Stimulated activated CD4-positive, alpha-beta T cell treated with anti-CD3 and anti-CD28 coated beads, Interleukin-15, amount 100 ng/mL, for 1 hour (primary cell): ENCODE data around the gene SLAIN1.
"Not testable (repeated sequence)": the region's sequence is repeated elsewhere in the genome, so short reads cannot be mapped to it uniquely, and the experiment has no call there.

Source experiments
- DNase-seq, 2 donors: peaks; one replicate each; pipeline ENCODE4 v3.0.0-alpha.2; 2020; ENCODE audit warnings: low read depth in 1 of 2, low spot score in 1 of 2

Gene SLAIN1

DNA sequence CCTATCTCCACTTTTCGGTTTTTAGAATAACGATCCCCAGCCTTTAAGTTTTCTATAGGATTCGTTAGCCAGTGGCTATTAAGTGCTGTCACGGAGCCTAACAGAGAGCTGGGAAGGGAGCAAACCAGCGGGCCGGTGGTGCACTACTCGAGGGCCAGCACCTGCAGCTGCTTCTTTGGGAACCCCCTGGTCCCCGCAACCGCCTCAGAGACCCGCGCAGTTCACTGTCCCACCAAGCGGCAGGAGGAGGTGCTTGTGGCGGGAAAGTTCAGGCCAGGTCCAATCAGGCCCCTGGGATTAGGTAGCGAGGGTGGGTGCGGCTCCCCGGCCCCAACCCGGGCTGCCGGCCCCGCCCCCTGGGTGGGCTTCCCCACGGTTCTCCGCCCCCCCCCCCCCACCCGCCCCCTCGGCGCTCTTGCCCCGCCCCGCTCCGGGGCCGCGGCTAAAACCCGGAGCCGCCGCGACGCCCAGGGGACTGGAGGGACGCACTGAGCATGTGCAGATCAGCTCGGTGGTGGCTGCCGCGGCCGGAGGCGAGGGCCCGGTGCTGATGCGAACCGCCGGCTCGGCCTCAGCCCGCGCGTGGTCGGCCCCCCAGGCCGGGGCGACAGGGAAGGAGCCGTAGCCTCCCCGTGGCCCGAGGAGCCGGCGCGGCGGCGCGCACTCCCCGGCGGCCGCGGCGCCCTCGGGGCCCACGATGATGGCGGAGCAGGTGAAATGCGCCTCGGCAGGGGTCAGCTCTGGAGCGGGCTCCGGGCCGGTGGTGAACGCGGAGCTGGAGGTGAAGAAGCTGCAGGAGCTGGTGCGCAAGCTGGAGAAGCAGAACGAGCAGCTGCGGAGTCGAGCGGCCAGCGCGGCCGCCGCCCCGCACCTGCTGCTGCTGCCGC lies at the start of gene SLAIN1:
SLAIN1 (plus strand) TSS at position 471 of the 887 bp plus-strand sequence; CDS start at position 698, 227 bp downstream.
- peak; percentile 71 to 75 for DNase-seq

DNA sequence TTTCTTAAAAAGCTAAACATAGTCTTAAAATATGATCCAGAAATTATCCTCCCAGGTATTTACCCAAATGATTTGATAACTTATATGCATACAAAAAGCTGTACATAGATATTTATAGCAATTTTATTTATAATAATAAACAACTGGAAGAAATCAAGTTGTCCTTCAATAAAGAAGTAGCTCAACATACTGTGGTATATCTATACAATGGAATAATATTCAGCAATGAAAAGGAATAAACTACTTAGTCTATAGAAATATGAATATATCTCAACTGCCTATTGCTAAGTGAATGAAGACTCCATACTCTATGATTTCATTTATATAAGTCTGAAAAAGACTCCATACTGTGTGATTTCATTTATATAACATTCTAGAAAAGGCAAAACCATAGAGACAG lies 47.1 kb upstream of the SLAIN1 start:
- DNase-seq: no peak

DNA sequence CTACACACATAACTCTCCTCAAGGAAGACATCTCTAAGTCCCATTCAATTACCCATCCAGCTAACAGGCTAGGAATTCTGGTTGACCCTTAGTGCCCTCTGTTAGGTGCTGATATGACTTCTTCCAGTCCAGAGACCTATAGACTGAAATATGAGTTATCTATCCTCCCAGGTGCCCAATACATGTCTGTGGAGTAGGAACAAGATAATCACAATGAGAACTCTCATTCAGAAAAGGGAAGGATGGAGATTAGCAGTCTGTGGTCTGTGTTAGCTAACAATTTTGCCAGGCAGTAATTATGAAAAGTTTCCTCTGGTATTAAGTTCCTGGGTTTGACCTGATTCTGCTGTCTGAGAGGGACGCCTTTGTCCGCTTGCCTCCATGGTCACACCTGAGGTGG lies 44.2 kb upstream of the SLAIN1 start:
- DNase-seq: no peak

DNA sequence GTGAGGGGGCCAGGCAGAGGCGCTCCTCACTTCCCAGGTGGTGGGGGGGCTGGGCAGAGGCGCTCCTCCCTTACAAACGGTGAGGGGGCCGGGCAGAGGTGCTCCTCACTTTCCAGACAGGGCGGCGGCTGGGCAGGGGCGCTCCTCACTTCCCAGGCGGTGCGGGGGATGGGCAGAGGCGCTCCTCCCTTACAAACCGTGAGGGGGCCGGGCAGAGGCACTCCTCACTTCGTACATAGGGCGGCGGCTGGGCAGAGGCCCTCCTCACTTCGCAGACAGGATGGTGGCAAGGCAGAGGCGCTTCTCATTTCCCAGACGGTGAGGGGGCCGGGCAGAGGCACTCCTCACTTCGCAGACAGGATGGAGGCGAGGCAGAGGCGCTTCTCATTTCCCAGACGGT lies 37.5 kb upstream of the SLAIN1 start:
- not testable (repeated sequence) for DNase-seq

DNA sequence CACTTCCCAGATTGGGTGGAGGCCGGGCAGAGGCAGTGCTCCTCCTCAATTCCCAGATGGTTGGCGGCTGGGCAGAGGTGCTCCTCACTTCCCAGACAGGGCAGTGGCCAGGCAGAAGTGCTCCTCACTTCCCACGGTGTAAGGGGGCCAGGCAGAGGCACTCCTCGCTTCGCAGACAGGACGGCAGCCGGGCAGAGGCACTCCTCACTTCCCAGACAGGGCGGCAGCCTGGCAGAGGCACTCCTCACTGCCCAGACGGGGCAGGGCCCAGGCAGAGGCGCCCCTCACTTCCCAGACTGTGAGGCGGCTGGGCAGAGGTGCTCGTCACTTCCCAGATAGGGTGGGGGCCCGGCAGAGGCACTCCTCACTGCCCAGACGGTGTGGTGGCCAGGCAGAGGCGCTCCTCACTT lies 36.6 kb upstream of the SLAIN1 start:
- DNase-seq: no peak

DNA sequence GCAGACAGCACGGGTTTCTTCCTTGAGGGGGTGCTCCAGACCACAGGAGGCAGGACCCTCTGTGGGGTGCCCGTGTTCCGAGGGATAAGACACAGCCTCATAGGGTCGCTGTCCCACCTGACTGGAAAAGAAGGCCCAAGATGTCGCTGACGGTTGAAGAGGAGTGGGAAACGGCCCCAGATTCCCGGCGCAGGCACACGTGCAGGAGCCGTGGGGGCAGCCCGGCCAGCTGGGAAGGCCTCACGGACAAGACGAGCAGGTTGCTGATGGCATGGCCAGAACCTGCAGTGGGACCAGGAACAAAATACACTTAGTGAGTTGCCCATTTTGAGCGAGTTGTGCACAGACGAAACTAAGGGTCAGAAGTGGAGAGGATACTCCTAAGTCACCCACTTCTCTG lies 35.2 kb upstream of the SLAIN1 start:
- DNase-seq: not testable (repeated sequence)

DNA sequence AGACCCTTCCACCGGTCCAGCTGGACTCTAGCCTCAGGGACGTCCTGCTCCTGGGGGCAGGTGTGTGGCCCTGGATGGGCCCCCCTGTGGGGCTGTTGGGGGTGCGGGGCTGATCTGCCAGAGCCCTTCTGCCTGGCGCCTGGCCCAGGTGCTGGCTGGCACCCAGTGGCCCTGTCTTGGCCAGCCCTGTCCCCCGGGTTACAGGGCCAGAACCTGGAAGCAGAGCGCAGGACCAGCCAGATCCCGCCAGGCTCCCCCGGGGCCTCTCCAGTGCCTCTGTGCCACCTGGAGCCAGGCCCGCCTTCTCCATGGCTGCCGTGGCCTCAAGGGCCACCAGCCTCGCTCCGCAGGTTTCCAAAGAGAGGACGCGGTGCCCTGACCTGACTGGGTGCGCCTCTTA lies 34.7 kb upstream of the SLAIN1 start:
- not testable (repeated sequence) for DNase-seq

DNA sequence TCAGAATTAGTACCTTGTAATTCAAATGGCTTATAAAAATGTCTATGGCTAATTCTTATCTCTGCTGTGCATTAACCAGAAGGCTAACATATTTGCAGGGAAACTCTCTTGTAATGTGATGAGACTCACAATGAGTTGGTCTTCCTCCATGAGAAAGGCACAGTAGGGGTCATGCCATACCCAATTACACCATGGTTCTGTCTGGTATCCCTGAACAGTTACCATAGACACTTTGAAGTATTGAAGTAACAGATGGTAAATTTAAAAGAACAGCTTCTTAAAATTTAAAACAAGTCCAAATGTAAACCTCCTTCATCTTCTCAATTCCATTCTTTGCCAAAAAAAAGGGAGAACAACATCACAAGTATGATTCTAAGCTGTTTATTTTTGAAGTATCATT lies 22.6 kb upstream of the SLAIN1 start:
- DNase-seq: no peak

DNA sequence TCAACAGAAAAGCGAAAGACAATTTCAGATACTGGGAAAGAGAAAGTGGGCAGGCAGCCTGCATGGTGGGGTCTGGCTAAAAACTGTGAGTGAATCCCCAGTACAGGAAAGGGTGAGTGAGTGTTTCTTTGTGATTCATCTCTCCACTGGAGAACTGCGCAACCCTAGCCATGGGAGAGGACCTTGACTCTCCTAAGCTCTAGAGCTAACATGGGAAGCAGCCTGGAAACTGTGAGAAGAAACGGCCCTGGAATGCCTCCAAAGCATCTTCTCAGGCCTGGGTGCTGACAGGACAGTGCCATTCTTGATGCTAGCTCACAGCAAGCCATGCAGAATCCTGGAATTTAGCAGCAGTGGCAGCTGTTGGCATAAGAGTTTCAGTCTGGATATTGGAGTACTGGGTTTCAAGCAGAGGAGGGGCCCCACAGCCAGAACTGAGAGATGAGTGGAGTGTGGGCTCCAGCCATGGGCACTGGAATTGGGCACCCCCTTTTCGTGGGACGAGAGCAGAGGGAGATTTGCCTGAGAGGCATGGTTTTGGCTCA lies 18.7 kb upstream of the SLAIN1 start:
- no peak for DNase-seq

DNA sequence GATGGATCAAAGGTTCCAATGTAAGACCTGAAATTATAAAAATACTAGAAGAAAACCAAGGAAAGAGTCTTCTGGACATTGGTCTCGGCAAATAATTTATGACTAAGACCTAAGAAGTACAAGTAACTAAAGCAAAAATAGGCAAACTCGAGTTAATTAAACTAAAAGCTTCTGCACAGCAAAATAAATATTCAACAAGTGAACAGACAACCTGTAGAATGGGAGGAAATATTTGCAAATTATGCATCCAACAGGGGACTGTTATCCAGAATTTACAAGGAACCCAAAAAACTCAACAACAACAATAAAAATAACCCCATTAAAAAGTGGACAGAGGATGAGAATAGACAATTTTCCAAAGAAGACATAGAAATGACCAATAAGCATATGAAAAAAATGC lies 9.7 kb upstream of the SLAIN1 start:
- no peak for DNase-seq

DNA sequence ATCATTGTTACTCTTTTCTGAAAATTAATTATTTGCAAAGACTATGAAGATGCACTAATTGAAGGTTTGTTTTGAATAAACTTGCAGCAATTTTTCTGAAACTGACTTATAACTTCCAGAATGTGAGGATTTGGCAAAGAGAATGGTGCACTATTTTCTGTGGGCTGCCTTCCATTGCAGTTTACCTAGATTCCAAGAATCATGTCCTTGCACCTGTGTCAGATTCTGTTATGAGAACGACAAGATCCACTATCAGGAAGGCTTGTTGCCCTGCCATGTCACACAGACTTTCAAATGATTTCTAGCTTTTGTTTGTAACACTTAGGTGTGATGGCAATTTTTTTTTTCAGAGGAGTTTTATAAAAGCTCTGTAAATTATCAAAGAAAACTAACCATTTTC lies 5.6 kb upstream of the SLAIN1 start:
- no peak for DNase-seq

DNA sequence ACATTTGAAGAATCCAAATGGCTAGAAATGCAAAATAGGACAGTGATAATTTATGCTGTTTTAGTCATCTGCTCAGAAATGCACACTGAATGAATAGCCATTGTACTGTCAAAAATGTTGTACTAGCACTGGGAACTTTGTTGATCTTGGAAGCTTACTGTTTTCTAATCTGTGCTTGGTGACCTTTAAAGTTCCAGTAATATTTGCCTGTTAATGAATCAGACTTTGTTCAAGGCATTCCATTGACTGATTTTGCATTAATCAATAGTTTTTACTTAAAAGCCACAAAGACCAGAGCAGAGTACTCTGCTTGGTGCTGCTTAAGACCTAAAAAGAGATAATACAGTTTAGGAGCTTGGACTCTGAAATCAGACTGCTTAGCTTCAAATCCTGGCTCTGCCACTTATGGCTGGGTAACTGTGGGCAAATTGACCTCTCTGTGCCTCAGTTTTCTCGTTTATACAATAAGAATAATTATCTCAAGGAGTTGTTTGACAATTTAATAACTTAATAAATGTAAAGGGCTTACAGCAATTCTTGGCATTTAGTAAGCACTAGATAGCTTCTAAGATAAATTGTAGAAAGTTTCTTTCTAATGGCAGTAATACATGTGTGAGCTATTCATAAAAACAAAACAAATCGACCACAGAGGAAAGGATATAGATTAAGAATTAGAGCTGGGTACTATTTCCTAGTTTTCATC lies 4.6 kb upstream of the SLAIN1 start:
- DNase-seq: no peak

DNA sequence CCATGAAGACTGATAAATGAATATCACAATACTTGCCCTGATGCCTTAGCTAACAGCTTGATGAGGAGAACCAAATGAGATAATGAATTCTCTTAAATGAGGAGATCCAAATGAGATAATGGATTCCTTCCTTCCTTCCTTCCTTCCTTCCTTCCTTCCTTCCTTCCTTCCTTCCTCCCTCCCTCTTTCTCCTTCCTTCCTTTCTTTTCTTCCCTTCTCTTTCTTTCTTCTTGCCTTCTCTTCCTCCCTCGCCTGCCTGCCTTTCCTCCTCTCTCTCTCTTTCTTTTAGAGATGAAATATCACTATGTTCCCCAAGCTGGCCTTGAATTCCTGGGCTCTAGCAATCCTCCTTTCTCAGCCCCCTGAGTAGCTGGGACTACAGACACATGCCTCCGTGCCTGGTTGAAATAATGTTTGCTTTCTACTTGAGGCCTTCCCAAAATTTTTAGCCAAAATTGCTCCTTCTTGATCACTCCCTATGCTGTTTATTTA lies 4.0 kb upstream of the SLAIN1 start:
- DNase-seq: no peak

DNA sequence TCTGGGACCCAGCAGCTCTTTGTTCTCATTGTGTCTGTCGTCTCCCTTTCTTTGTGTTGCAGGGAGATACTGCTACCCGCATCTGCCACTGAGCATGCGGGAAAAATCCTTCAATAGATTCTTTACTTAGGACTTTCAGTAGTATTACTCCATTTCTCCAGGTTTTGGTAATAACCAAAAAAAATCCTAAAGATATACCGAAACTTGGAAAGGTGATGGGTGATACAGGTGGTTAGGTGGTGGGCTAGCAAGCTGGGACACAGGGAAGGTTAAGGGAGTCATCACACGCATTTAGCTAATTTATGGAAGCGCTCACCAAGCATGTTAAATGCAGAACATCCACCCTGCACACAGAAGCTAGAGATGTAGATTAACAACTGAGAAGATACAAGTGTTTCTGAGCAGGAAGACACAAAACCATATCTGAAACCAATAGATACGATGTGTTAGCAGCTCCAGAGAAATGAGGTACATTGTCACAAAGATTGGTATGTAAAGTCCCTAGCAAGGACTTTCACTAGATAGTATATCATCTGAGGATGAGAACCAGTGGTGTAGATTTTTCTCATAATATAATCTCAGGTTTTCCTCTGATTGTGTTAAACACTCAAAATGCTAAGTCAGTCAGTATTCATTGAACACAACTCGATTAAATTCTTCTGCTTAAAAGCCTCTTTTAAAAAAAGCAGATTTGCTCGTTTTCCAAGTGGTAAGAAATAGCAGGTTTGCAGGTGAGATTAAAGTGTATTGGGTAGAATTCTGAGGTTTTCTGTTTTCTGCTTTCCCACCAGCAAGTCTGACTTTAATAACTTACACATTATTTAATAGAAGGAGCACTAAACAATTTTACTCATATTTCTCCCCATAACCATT lies 1.2 kb upstream of the SLAIN1 start:
- DNase-seq: no peak

DNA sequence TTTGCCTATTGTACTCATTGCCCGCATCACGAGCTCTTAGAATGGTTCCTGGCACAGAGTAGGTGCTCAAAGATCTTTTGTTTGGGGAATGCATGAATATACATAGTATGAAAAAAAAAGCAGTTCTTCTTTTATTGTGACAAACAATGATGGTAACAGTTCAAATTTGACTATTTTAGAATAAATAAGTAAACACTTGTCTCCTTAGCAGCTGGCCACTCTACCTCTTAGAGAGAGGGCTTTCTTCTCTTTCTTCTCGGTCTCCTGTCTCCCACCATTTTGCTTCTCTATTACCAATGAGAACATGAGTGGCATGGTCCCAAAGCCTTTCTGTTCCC lies 639 bp upstream of the SLAIN1 start:
- DNase-seq: no peak

DNA sequence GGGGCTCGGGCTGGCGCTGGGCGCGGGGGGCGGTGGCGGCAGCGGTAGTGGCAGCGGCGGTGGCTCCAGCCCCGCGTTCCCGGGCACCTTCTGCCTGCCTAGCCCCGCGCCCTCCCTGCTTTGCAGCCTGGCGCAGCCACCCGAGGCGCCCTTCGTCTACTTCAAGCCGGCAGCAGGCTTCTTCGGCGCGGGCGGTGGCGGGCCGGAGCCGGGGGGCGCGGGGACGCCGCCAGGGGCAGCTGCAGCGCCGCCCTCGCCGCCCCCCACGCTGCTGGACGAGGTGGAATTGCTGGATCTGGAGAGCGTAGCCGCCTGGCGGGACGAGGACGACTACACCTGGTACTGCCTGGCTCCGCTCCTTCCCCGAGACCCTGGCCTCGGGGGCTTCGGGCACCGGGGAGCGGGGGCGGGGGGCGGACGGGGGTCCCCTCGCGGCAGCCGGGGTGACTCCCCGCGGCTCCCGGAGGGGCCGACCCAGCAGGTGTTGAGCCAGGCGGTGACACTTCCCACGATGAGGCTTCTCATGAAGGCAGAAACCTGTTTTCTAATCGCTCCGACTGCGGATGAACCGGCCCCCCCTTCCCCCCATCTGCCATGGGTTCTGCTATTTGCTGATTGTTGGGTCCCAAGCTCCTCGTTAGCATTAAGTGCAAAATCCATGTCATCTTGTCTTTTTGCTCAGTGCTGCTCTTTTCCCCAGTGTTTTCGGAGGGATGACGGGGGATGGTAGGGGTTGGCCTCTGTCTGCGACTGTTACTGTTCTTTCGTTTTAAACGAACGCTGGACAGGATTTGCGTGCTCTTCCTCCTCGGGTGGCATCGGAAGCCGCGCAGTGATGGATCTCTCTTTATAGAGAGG lies 943 bp downstream of the SLAIN1 start:
- DNase-seq: peak; percentile 15 to 26

DNA sequence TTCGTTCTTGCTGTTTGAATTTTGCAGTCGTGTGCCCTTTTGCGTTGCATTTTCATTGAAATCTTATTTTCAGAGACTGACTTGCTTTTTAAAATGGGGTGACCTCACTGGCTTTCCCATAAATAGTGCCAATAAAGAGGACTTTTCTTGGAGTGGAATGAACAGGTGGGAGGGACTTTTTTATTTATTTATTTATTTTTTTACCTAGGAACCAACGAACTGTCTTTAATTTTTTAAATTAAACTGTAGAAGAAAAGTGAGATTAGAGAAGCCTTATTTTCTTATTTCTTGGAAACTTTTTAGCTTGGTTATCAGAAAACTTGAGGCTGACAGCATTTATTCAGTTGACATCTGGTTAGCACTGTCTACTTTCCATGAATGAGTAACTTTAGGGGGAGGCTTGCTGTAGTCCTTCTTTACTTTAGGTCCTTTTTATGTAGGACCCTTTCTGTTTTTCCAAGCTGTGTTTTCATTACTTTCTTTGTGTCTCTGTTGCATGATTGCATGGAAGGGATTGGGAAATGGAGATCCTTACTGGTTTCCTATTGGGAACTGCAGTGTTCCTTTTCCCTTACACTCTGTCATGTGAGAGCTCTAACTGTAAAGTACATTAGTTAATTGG lies 1.7 kb downstream of the SLAIN1 start:
- DNase-seq: no peak

DNA sequence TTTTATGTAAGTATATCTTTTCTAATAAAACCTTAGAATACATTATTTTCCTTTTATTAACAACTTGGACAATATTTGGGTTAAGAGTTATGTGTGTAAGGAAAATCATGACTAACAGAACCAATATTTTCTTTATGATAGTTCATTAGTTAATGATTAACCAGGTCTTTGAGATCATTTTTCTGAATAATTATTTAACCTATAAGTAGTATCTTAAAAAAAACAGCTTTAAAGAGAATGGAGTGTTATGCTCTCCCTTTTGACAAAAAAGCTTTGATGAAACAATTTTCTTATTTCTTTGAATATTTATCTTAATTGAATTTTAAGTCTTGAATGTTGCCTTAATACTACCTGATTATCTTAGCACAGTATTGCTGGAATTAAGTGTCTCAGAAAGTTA lies 3.8 kb downstream of the SLAIN1 start:
- no peak for DNase-seq

DNA sequence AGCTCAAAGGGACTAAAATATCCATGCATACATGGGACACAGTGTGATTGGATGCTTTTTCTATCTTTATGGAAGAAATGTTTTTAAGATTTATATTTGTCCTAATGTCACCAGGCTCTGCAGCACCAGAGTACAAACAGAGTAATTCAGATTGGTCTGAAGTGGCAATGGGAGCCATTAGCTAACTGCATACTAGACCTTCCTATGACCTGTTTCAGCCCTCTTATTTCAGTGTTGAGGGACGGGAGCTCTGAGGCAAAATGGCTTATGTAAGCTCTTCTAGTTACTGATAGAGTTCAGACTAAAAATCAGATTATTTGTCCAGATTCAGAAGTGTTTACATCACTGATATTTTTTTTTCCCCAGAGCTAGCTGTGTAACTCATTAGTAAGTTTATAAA lies 4.9 kb downstream of the SLAIN1 start:
- no peak for DNase-seq

DNA sequence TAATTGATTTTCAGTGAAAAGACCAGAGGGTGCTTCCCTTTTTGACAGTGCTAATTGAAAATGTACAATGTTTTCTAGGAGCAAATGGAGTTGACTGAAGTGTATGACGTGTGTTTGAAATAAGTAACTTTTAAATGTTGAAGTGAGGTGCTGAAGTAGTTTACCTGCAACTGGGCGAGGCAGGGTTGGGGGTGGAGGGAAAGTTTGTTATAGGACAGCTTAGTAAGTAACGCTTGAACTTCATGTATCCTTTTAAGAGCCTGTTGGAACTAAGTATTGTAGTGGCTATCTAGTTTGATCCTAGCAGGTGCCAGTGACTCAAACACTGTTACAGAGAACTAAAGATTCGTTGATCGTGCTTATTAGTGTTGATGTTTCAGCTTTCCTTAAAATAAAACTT lies 5.9 kb downstream of the SLAIN1 start:
- no peak for DNase-seq
